Measurements from ENCODE around the gene PI16.

Gene PI16

GRCh38 chr6:37005827-37006567 lies 51.5 kb downstream of the PI16 start:
- no peak for TF ChIP-seq CTCF (conservative IDR thresholded peaks at IDR 0.05; ENCODE audit: control insufficient read depth, insufficient read depth, low read depth, low read length)

GRCh38 chr6:37006793-37007339 lies 52.3 kb downstream of the PI16 start:
- no peak for TF ChIP-seq CTCF (conservative IDR thresholded peaks at IDR 0.05; ENCODE audit: control insufficient read depth, insufficient read depth, low read depth, low read length)
- no peak overlapping the region for H3K4me3 ChIP-seq (ENCODE audit: control insufficient read depth, low read depth, low read length)
- DNase-seq (ENCODE audit: low read depth): peak; percentile 41

More at GRCh38 chr6:37005827-37006567, 51.5 kb downstream of the PI16 start:
- no peak overlapping the region for H3K4me3 ChIP-seq (ENCODE audit: control insufficient read depth, low read depth, low read length)
- no peak for DNase-seq (ENCODE audit: low read depth)

GRCh38 chr6:37007340-37008043 lies 53.0 kb downstream of the PI16 start:
- H3K4me3 ChIP-seq (ENCODE audit: control insufficient read depth, low read depth, low read length): no peak overlapping the region
- no peak for DNase-seq (ENCODE audit: low read depth)
- TF ChIP-seq CTCF (conservative IDR thresholded peaks at IDR 0.05; ENCODE audit: control insufficient read depth, insufficient read depth, low read depth, low read length): no peak

GRCh38 chr6:37008484-37009465 lies 54.2 kb downstream of the PI16 start:
- peak; percentile 11 for DNase-seq (ENCODE audit: low read depth)
- H3K4me3 ChIP-seq (ENCODE audit: control insufficient read depth, low read depth, low read length): no peak overlapping the region
- no peak for TF ChIP-seq CTCF (conservative IDR thresholded peaks at IDR 0.05; ENCODE audit: control insufficient read depth, insufficient read depth, low read depth, low read length)

- no peak for DNase-seq (ENCODE audit: low read depth)
- H3K4me3 ChIP-seq (ENCODE audit: control insufficient read depth, low read depth, low read length): no peak overlapping the region
These were observed 55.9 kb downstream of the PI16 start for GRCh38 chr6:37010402-37010892.

More at GRCh38 chr6:37010402-37010892, 55.9 kb downstream of the PI16 start:
- no peak for TF ChIP-seq CTCF (conservative IDR thresholded peaks at IDR 0.05; ENCODE audit: control insufficient read depth, insufficient read depth, low read depth, low read length)

All from fibroblast of mammary gland (primary cell).